ENCODE measurements around the gene SUMO2.

The SUMO2 gene

GRCh38 chr17:75130632-75131277 is 52.0 kb downstream of the SUMO2 start:
- Histone ChIP-seq H4K8ac (ENCODE audit: low read depth, low read length) (no peak overlapping the region), H3K18ac (ENCODE audit: low read length) (peak overlapping the region; percentile 98), H4K91ac (ENCODE audit: low read depth, low read length, poor library complexity) (no peak overlapping the region), H3K79me1 (ENCODE audit: low read depth, low read length) (peaks cover 7% of the 10 kb centered on the region), H3K4me1 (ENCODE audit: control insufficient read depth in 2 of 2, insufficient read depth in 1 of 2, low read depth in 1 of 2, low read length in 2 of 2) (peaks cover 4 to 7% of the 10 kb centered on the region in 2 donors), H3K4me2 (ENCODE audit: insufficient read depth, low read length, poor library complexity, severe bottlenecking) (peak overlapping the region; percentile 88), H3K4ac (ENCODE audit: low read length) (peak overlapping the region; percentile 19), H2AK5ac (ENCODE audit: low read depth, low read length) (peak overlapping the region; percentile 87), H3K27me3 (ENCODE audit: control insufficient read depth in 3 of 3, insufficient read depth in 3 of 3, low read depth in 1 of 3, low read length in 3 of 3) (no peaks in the 10 kb centered on the region), H3K27ac (replicated peaks; ENCODE audit: low read length) (peak overlapping the region; percentile 96), H3K36me3 (replicated peaks in 1 of 2; ENCODE audit: control insufficient read depth in 2 of 2, insufficient read depth in 2 of 2, low read length in 2 of 2) (peaks cover 27 to 39% of the 10 kb centered on the region in 2 donors), H2BK15ac (ENCODE audit: low read length) (peak overlapping the region; percentile 44), H3K9ac (ENCODE audit: low read depth, low read length, poor library complexity) (peak overlapping the region; percentile 85), H3K14ac (ENCODE audit: low read length) (peak overlapping the region; percentile 47), H2BK12ac (ENCODE audit: low read length) (no peak overlapping the region), H3K9me3 (replicated peaks in 1 of 2; ENCODE audit: control insufficient read depth in 2 of 2, insufficient read depth in 1 of 2, low read depth in 1 of 2, low read length in 2 of 2) (no peaks in the 10 kb centered on the region), H2BK120ac (ENCODE audit: low read depth, low read length) (peak overlapping the region; percentile 43), H3K4me3 (ENCODE audit: low read length in 2 of 2) (peak overlapping the region; percentile 81 to 97), H2BK5ac (ENCODE audit: low read length) (peak overlapping the region; percentile 24), H3K23ac (ENCODE audit: low read depth, low read length, poor library complexity) (peak overlapping the region; percentile 96), H2AFZ (ENCODE audit: low read length) (peak overlapping the region; percentile 95)
- DNase-seq (ENCODE audit: low spot score): no peak
- WGBS, 2 donors (ENCODE audit: extremely low coverage in 2 of 2, insufficient read length in 2 of 2, insufficient replicate concordance in 1 of 2): no CpG with 5 or more reads among the region's 29 CpGs

- Histone ChIP-seq H3K4me1 (ENCODE audit: control insufficient read depth in 2 of 2, insufficient read depth in 1 of 2, low read depth in 1 of 2, low read length in 2 of 2) (peaks cover 4 to 7% of the 10 kb centered on the region in 2 donors), H3K27ac (replicated peaks; ENCODE audit: low read length) (no peak overlapping the region), H3K14ac (ENCODE audit: low read length) (peak overlapping the region; percentile 47), H3K9ac (ENCODE audit: low read depth, low read length, poor library complexity) (peak overlapping the region; percentile 85), H4K91ac (ENCODE audit: low read depth, low read length, poor library complexity) (no peak overlapping the region), H3K27me3 (ENCODE audit: control insufficient read depth in 3 of 3, insufficient read depth in 3 of 3, low read depth in 1 of 3, low read length in 3 of 3) (no peaks in the 10 kb centered on the region), H2BK5ac (ENCODE audit: low read length) (no peak overlapping the region), H4K8ac (ENCODE audit: low read depth, low read length) (no peak overlapping the region), H3K4ac (ENCODE audit: low read length) (no peak overlapping the region), H3K9me3 (replicated peaks in 1 of 2; ENCODE audit: control insufficient read depth in 2 of 2, insufficient read depth in 1 of 2, low read depth in 1 of 2, low read length in 2 of 2) (no peaks in the 10 kb centered on the region), H2BK15ac (ENCODE audit: low read length) (no peak overlapping the region), H2BK120ac (ENCODE audit: low read depth, low read length) (peak overlapping the region; percentile 16), H2BK12ac (ENCODE audit: low read length) (no peak overlapping the region), H3K4me2 (ENCODE audit: insufficient read depth, low read length, poor library complexity, severe bottlenecking) (peak overlapping the region; percentile 88), H3K18ac (ENCODE audit: low read length) (no peak overlapping the region), H3K23ac (ENCODE audit: low read depth, low read length, poor library complexity) (peak overlapping the region; percentile 96), H2AK5ac (ENCODE audit: low read depth, low read length) (peak overlapping the region; percentile 87), H3K36me3 (replicated peaks in 1 of 2; ENCODE audit: control insufficient read depth in 2 of 2, insufficient read depth in 2 of 2, low read length in 2 of 2) (peaks cover 23 to 34% of the 10 kb centered on the region in 2 donors), H3K4me3 (ENCODE audit: low read length in 2 of 2) (peak overlapping the region; percentile 81 to 97), H2AFZ (ENCODE audit: low read length) (no peak overlapping the region), H3K79me1 (ENCODE audit: low read depth, low read length) (peaks cover 7% of the 10 kb centered on the region)
- DNase-seq (ENCODE audit: low spot score): no peak
- no CpG with 5 or more reads among the region's 24 CpGs for WGBS, 2 donors (ENCODE audit: extremely low coverage in 2 of 2, insufficient read length in 2 of 2, insufficient replicate concordance in 1 of 2)
Observed at GRCh38 chr17:75130059-75130631, 52.6 kb downstream of the SUMO2 start.

- no CpG with 5 or more reads among the region's 9 CpGs for WGBS, 2 donors (ENCODE audit: extremely low coverage in 2 of 2, insufficient read length in 2 of 2, insufficient replicate concordance in 1 of 2)
- DNase-seq (ENCODE audit: low spot score): no peak
- H3K4ac ChIP-seq (ENCODE audit: low read length): no peak overlapping the region
- H2BK5ac ChIP-seq (ENCODE audit: low read length): no peak overlapping the region
- H3K4me3 ChIP-seq (ENCODE audit: low read length in 2 of 2): no peak overlapping the region
- no peak overlapping the region for H3K23ac ChIP-seq (ENCODE audit: low read depth, low read length, poor library complexity)
- no peak overlapping the region for H2BK15ac ChIP-seq (ENCODE audit: low read length)
- no peak overlapping the region for H3K27ac ChIP-seq (replicated peaks; ENCODE audit: low read length)
- H3K18ac ChIP-seq (ENCODE audit: low read length): no peak overlapping the region
- H3K27me3 ChIP-seq (ENCODE audit: control insufficient read depth in 3 of 3, insufficient read depth in 3 of 3, low read depth in 1 of 3, low read length in 3 of 3): no peaks in the 10 kb centered on the region
- H3K36me3 ChIP-seq (replicated peaks in 1 of 2; ENCODE audit: control insufficient read depth in 2 of 2, insufficient read depth in 2 of 2, low read length in 2 of 2): peaks cover 18 to 29% of the 10 kb centered on the region in 2 donors
- no peak overlapping the region for H4K8ac ChIP-seq (ENCODE audit: low read depth, low read length)
- no peak overlapping the region for H2BK12ac ChIP-seq (ENCODE audit: low read length)
- H3K4me1 ChIP-seq (ENCODE audit: control insufficient read depth in 2 of 2, insufficient read depth in 1 of 2, low read depth in 1 of 2, low read length in 2 of 2): peaks cover 4 to 7% of the 10 kb centered on the region in 2 donors
- peaks cover 7% of the 10 kb centered on the region for H3K79me1 ChIP-seq (ENCODE audit: low read depth, low read length)
- no peak overlapping the region for H2AK5ac ChIP-seq (ENCODE audit: low read depth, low read length)
- H3K14ac ChIP-seq (ENCODE audit: low read length): no peak overlapping the region
- no peak overlapping the region for H4K91ac ChIP-seq (ENCODE audit: low read depth, low read length, poor library complexity)
- H3K9ac ChIP-seq (ENCODE audit: low read depth, low read length, poor library complexity): no peak overlapping the region
- no peaks in the 10 kb centered on the region for H3K9me3 ChIP-seq (replicated peaks in 1 of 2; ENCODE audit: control insufficient read depth in 2 of 2, insufficient read depth in 1 of 2, low read depth in 1 of 2, low read length in 2 of 2)
- H2BK120ac ChIP-seq (ENCODE audit: low read depth, low read length): no peak overlapping the region
- H2AFZ ChIP-seq (ENCODE audit: low read length): no peak overlapping the region
- no peak overlapping the region for H3K4me2 ChIP-seq (ENCODE audit: insufficient read depth, low read length, poor library complexity, severe bottlenecking)
Observed at GRCh38 chr17:75129576-75129975, 53.2 kb downstream of the SUMO2 start.

GRCh38 chr17:75128694-75129505 is 53.9 kb downstream of the SUMO2 start:
- Histone ChIP-seq H3K14ac (ENCODE audit: low read length) (no peak overlapping the region), H3K27ac (replicated peaks; ENCODE audit: low read length) (no peak overlapping the region)
- no CpG with 5 or more reads among the region's 33 CpGs for WGBS, 2 donors (ENCODE audit: extremely low coverage in 2 of 2, insufficient read length in 2 of 2, insufficient replicate concordance in 1 of 2)

More at GRCh38 chr17:75128694-75129505, 53.9 kb downstream of the SUMO2 start:
- Histone ChIP-seq H3K18ac (ENCODE audit: low read length) (peak overlapping the region; percentile 11), H3K27me3 (ENCODE audit: control insufficient read depth in 3 of 3, insufficient read depth in 3 of 3, low read depth in 1 of 3, low read length in 3 of 3) (no peaks in the 10 kb centered on the region), H3K79me1 (ENCODE audit: low read depth, low read length) (peaks cover 7% of the 10 kb centered on the region), H3K9ac (ENCODE audit: low read depth, low read length, poor library complexity) (peak overlapping the region; percentile 72), H3K4ac (ENCODE audit: low read length) (no peak overlapping the region), H2AFZ (ENCODE audit: low read length) (no peak overlapping the region), H3K4me3 (ENCODE audit: low read length in 2 of 2) (no peak overlapping the region), H4K8ac (ENCODE audit: low read depth, low read length) (no peak overlapping the region), H3K36me3 (replicated peaks in 1 of 2; ENCODE audit: control insufficient read depth in 2 of 2, insufficient read depth in 2 of 2, low read length in 2 of 2) (peaks cover 18 to 29% of the 10 kb centered on the region in 2 donors), H2BK120ac (ENCODE audit: low read depth, low read length) (no peak overlapping the region), H2BK12ac (ENCODE audit: low read length) (no peak overlapping the region), H3K23ac (ENCODE audit: low read depth, low read length, poor library complexity) (peak overlapping the region; percentile 68), H2AK5ac (ENCODE audit: low read depth, low read length) (no peak overlapping the region), H2BK5ac (ENCODE audit: low read length) (no peak overlapping the region), H3K4me1 (ENCODE audit: control insufficient read depth in 2 of 2, insufficient read depth in 1 of 2, low read depth in 1 of 2, low read length in 2 of 2) (peaks cover 4 to 7% of the 10 kb centered on the region in 2 donors), H3K4me2 (ENCODE audit: insufficient read depth, low read length, poor library complexity, severe bottlenecking) (no peak overlapping the region), H2BK15ac (ENCODE audit: low read length) (no peak overlapping the region), H3K9me3 (replicated peaks in 1 of 2; ENCODE audit: control insufficient read depth in 2 of 2, insufficient read depth in 1 of 2, low read depth in 1 of 2, low read length in 2 of 2) (no peaks in the 10 kb centered on the region), H4K91ac (ENCODE audit: low read depth, low read length, poor library complexity) (no peak overlapping the region)
- no peak for DNase-seq (ENCODE audit: low spot score)
